CD4-positive, alpha-beta memory T cell (primary cell): ENCODE results near the gene SNX13. TPM values are rescaled to one million over a fixed set of nuclear protein-coding genes. Genes with fewer than 3 reads are reported as not detected.

Experiments
- CTCF ChIA-PET: fragments of 350-600 bp; sonication (Branson Sonifier 250); formaldehyde crosslinking; loops from one replicate; lab custom pipeline; 2021; ENCODE audit warnings: inconsistent platforms; ENCODE audit not compliant: partially characterized antibody; lab: Charles Lee
- POLR2A ChIA-PET: fragments of 350-600 bp; sonication (Branson Sonifier 250); formaldehyde crosslinking; loops from one replicate; lab custom pipeline; 2021; ENCODE audit not compliant: partially characterized antibody; lab: Charles Lee
- DNase-seq, 5 donors: peaks; one replicate each; pipeline versions ENCODE4 v3.0.0 to v3.0.0-alpha.2; 2020 to 2022; ENCODE audit warnings: mixed read lengths in 1 of 5
- H3K27ac ChIP-seq: one replicate; pipeline ENCODE4 v1.7.0; 2013; ENCODE audit warnings: low read depth, low read length
- H3K27me3 ChIP-seq: 2 replicates; pipeline ENCODE4 v1.7.0; 2013; ENCODE audit warnings: mild to moderate bottlenecking, low read length, moderate library complexity; ENCODE audit not compliant: insufficient read depth
- H3K36me3 ChIP-seq: 2 replicates; pipeline ENCODE4 v1.7.0; 2013; ENCODE audit warnings: mild to moderate bottlenecking, low read length, moderate library complexity; ENCODE audit not compliant: insufficient read depth
- H3K4me1 ChIP-seq: 2 replicates; pipeline ENCODE4 v1.7.0; 2013; ENCODE audit warnings: mild to moderate bottlenecking, low read length, moderate library complexity; ENCODE audit not compliant: insufficient read depth
- H3K4me3 ChIP-seq, 2 donors: one replicate each; pipeline ENCODE4 v1.7.0; 2013; ENCODE audit warnings: low read length in 2 of 2, mild to moderate bottlenecking in 1 of 2
- H3K9me3 ChIP-seq, 2 donors: one replicate each; pipeline ENCODE4 v1.7.0; 2013; ENCODE audit warnings: low read length in 2 of 2, control low read depth in 1 of 2; ENCODE audit not compliant: control insufficient read depth in 1 of 2
- H3K27ac Mint-ChIP-seq, 7 donors: one replicate each; pipeline ENCODE4 v1.8.0; 2020 to 2021; ENCODE audit warnings: mixed read lengths in 7 of 7, mild to moderate bottlenecking in 6 of 7, inconsistent platforms in 3 of 7, moderate library complexity in 3 of 7
- H3K27me3 Mint-ChIP-seq, 2 donors: one replicate each; pipeline ENCODE4 v1.8.0; 2020 to 2021; ENCODE audit warnings: mixed read lengths in 2 of 2
- H3K36me3 Mint-ChIP-seq, 2 donors: one replicate each; pipeline ENCODE4 v1.8.0; 2020 to 2021; ENCODE audit warnings: mixed read lengths in 2 of 2, inconsistent platforms in 1 of 2, mild to moderate bottlenecking in 1 of 2
- H3K4me1 Mint-ChIP-seq, 4 donors: one replicate each; pipeline ENCODE4 v1.8.0; 2020 to 2021; ENCODE audit warnings: mixed read lengths in 4 of 4, mild to moderate bottlenecking in 1 of 4
- H3K4me3 Mint-ChIP-seq, 8 donors: one replicate each; pipeline ENCODE4 v1.8.0; 2020 to 2021; ENCODE audit warnings: mixed read lengths in 8 of 8, mild to moderate bottlenecking in 7 of 8, moderate library complexity in 6 of 8, inconsistent platforms in 3 of 8
- H3K9me3 Mint-ChIP-seq, 8 donors: one replicate each; pipeline ENCODE4 v1.8.0; 2020 to 2021; ENCODE audit warnings: mixed read lengths in 8 of 8, mild to moderate bottlenecking in 5 of 8, inconsistent platforms in 3 of 8, moderate library complexity in 1 of 8
- intact Hi-C: fragments of 100-400 bp; cut with micrococcal nuclease; formaldehyde crosslinking; loops from one replicate; pipeline ENCODE4 v1.15.1; 2023
- polyA plus RNA-seq, 2 donors: library from polyadenylated mRNA; unstranded; fragments of 300-500 nt; fragmentation: Illumina TruSeq; gene quantifications; one replicate each; pipeline ENCODE4 v1.2.3, GENCODE V29; 2021
- total RNA-seq, 2 experiments: library from RNA; stranded (reverse); gene quantifications; one replicate each; pipeline ENCODE4 v1.2.3, GENCODE V29; 2021

Gene SNX13
- total and polyA plus RNA-seq, 4 experiments from 2014 or later = 10.1 to 36.0 (median 24.2) TPM

DNA sequence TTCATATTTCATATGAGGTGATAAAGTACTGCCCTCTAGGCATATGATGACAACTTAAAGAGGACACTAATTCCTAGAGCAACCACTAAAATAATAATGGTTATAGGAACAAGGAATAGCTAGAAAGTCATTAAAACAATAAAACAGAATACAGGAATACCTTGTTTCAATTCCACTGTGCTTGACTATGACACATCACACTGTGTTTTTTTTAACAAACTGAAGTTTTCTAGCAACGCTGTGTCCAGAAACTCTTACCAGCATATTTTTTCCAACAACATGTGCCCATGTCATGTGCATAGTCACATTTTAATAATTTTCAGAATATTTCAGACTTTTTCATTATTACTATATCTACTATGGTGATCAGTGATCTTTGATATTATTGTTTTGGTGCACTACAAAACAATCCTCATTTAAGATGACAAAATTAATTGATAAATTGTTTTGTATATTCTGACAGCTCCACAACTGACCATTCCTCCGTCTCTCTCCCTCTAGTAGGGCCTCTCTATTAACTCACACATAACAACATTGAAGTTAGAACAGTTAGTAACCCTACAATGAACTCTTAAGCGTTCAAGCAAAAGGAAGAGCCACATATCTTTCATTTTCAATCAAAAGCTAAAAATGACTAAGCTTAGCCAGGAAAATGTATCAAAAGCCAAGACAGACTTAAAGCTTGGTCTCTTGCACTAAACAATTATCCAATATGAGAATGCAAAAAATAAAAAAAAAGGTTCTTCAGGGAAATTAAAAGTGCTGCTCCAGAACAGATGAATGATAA is 85.8 kb downstream of the SNX13 start:
- Mint-ChIP-seq H3K27ac (no peak overlapping the region), H3K4me1 (peaks cover 12 to 23% (median 21%) of the 10 kb centered on the region in 4 donors), H3K27me3 (no peaks in the 10 kb centered on the region), H3K9me3 (peaks cover 0 to 16% (median 6%) of the 10 kb centered on the region in 8 donors), H3K4me3 (no peak overlapping the region), H3K36me3 (peaks cover 58 to 70% of the 10 kb centered on the region in 2 donors)
- ChIA-PET CTCF (interaction anchor here (1.3 kb wide), 1 partner anchor 84 kb away, joined by 3 read pairs; no protein-coding TSS in a partner anchor), POLR2A (no interaction called here)
- H3K27me3 ChIP-seq = no peaks in the 10 kb centered on the region
- H3K27ac ChIP-seq = no peak overlapping the region
- peaks cover 7% of the 10 kb centered on the region for H3K4me1 ChIP-seq
- H3K9me3 ChIP-seq = peaks cover 0 to 3% of the 10 kb centered on the region in 2 donors
- intact Hi-C loops = no loop called here
- peaks cover 4% of the 10 kb centered on the region for H3K36me3 ChIP-seq
- H3K4me3 ChIP-seq = no peak overlapping the region
- DNase-seq = no peak

GRCh38 chr7:17852361-17852760 is 87.9 kb downstream of the SNX13 start:
- intact Hi-C loops = no loop called here
- no peaks in the 10 kb centered on the region for H3K27me3 ChIP-seq
- peaks cover 0 to 15% (median 6%) of the 10 kb centered on the region in 8 donors for H3K9me3 Mint-ChIP-seq
- H3K4me1 Mint-ChIP-seq = peaks cover 16 to 25% (median 17%) of the 10 kb centered on the region in 4 donors
- peak overlapping the region in 1 of 7 donors; percentile 75 for H3K27ac Mint-ChIP-seq
- ChIA-PET POLR2A (no interaction called here), CTCF (no interaction called here)
- peaks cover 63 to 70% of the 10 kb centered on the region in 2 donors for H3K36me3 Mint-ChIP-seq
- peaks cover 0 to 3% of the 10 kb centered on the region in 2 donors for H3K9me3 ChIP-seq
- no peak overlapping the region for H3K4me3 Mint-ChIP-seq
- no peaks in the 10 kb centered on the region for H3K27me3 Mint-ChIP-seq
- peaks cover 7% of the 10 kb centered on the region for H3K4me1 ChIP-seq
- no peak overlapping the region for H3K4me3 ChIP-seq
- no peak overlapping the region for H3K27ac ChIP-seq
- DNase-seq = no peak
- H3K36me3 ChIP-seq = peaks cover 13% of the 10 kb centered on the region

- Mint-ChIP-seq H3K36me3 (peaks cover 51 to 56% of the 10 kb centered on the region in 2 donors), H3K27ac (peak overlapping the region in 1 of 7 donors; percentile 1), H3K9me3 (no peaks in the 10 kb centered on the region), H3K27me3 (no peaks in the 10 kb centered on the region), H3K4me3 (no peak overlapping the region), H3K4me1 (peaks cover 17 to 25% (median 21%) of the 10 kb centered on the region in 4 donors)
- peaks cover 1% of the 10 kb centered on the region for H3K4me1 ChIP-seq
- CTCF ChIA-PET = no interaction called here
- no peak overlapping the region for H3K4me3 ChIP-seq
- DNase-seq = no peak
- no peaks in the 10 kb centered on the region for H3K9me3 ChIP-seq
- H3K27ac ChIP-seq = no peak overlapping the region
- intact Hi-C loops = no loop called here
- H3K36me3 ChIP-seq = peaks cover 16% of the 10 kb centered on the region
- no peaks in the 10 kb centered on the region for H3K27me3 ChIP-seq
- POLR2A ChIA-PET = no interaction called here
Observed at GRCh38 chr7:17849504-17849903, 90.8 kb downstream of the SNX13 start.

DNA sequence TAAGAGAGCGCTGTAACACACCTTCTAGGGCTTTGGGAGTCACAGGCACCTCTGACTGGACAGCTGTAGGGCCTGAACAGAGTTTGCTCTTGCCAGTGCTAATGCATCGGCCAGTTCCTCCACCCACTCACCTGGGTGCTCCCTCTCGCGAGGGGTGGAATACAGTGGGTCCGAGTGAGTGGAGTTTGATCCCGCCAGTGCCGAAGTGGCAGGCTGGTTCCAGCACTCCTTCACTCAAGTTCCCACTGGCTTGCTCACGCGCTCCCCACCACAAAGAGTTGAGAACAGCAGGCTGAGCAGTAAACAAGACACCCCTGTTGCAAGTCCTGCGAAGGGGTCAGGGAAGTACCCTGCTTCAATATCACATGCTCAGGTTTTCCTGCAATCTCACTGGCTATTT is 91.8 kb downstream of the SNX13 start:
- peaks cover 54 to 64% of the 10 kb centered on the region in 2 donors for H3K36me3 Mint-ChIP-seq
- Histone ChIP-seq H3K27me3 (no peaks in the 10 kb centered on the region), H3K27ac (no peak overlapping the region), H3K36me3 (peaks cover 16% of the 10 kb centered on the region), H3K9me3 (no peaks in the 10 kb centered on the region), H3K4me3 (no peak overlapping the region), H3K4me1 (peaks cover 11% of the 10 kb centered on the region)
- no peak overlapping the region for H3K4me3 Mint-ChIP-seq
- no peak overlapping the region for H3K27ac Mint-ChIP-seq
- intact Hi-C loops = no loop called here
- ChIA-PET POLR2A (no interaction called here), CTCF (no interaction called here)
- H3K4me1 Mint-ChIP-seq = peaks cover 25 to 35% (median 29%) of the 10 kb centered on the region in 4 donors
- DNase-seq = no peak
- no peaks in the 10 kb centered on the region for H3K9me3 Mint-ChIP-seq
- no peaks in the 10 kb centered on the region for H3K27me3 Mint-ChIP-seq

DNA sequence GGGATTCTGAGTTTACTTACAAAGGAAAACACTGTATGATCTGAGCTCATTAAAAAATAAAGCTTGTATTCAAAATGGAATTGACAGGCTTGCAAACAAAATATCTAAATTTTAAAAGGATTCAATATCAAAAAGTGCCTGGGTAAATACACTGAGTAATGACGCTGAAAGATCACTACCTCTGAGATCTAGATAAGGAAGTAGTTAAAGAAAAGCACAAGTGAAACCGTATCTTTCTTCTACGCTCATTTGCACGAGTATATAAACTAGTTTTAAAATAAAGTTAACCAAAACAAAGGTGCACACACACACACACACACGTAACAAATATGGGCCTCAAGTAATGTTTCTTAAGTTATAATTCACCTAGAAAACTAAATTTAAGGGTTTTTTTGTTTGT is 93.4 kb downstream of the SNX13 start:
- peaks cover 23 to 38% (median 31%) of the 10 kb centered on the region in 4 donors for H3K4me1 Mint-ChIP-seq
- no peak for DNase-seq
- Histone ChIP-seq H3K36me3 (peaks cover 16% of the 10 kb centered on the region), H3K4me1 (peaks cover 19% of the 10 kb centered on the region), H3K9me3 (no peaks in the 10 kb centered on the region), H3K4me3 (no peak overlapping the region), H3K27me3 (no peaks in the 10 kb centered on the region), H3K27ac (no peak overlapping the region)
- H3K36me3 Mint-ChIP-seq = peaks cover 56 to 68% of the 10 kb centered on the region in 2 donors
- ChIA-PET CTCF (no interaction called here), POLR2A (no interaction called here)
- intact Hi-C loops = no loop called here
- H3K4me3 Mint-ChIP-seq = no peak overlapping the region
- H3K9me3 Mint-ChIP-seq = peaks cover 0 to 3% (median 0%) of the 10 kb centered on the region in 8 donors
- no peaks in the 10 kb centered on the region for H3K27me3 Mint-ChIP-seq
- peak overlapping the region in 2 of 7 donors; percentile 11 to 58 for H3K27ac Mint-ChIP-seq

- Histone ChIP-seq H3K4me1 (peaks cover 19% of the 10 kb centered on the region), H3K36me3 (peaks cover 12% of the 10 kb centered on the region), H3K9me3 (no peaks in the 10 kb centered on the region), H3K27ac (no peak overlapping the region), H3K4me3 (no peak overlapping the region), H3K27me3 (no peaks in the 10 kb centered on the region)
- no peak for DNase-seq
- peaks cover 61 to 67% of the 10 kb centered on the region in 2 donors for H3K36me3 Mint-ChIP-seq
- peak overlapping the region in 2 of 7 donors; percentile 24 to 47 for H3K27ac Mint-ChIP-seq
- peaks cover 0 to 4% (median 1%) of the 10 kb centered on the region in 8 donors for H3K9me3 Mint-ChIP-seq
- intact Hi-C loops = no loop called here
- no peaks in the 10 kb centered on the region for H3K27me3 Mint-ChIP-seq
- POLR2A ChIA-PET = interaction anchor here (0.6 kb wide), 1 partner anchor 9 kb away, joined by 4 read pairs; no protein-coding TSS in a partner anchor
- peaks cover 23 to 41% (median 36%) of the 10 kb centered on the region in 4 donors for H3K4me1 Mint-ChIP-seq
- CTCF ChIA-PET = no interaction called here
- peak overlapping the region in 1 of 8 donors; percentile 1 for H3K4me3 Mint-ChIP-seq
Observed at GRCh38 chr7:17845197-17845547, 95.1 kb downstream of the SNX13 start.

DNA sequence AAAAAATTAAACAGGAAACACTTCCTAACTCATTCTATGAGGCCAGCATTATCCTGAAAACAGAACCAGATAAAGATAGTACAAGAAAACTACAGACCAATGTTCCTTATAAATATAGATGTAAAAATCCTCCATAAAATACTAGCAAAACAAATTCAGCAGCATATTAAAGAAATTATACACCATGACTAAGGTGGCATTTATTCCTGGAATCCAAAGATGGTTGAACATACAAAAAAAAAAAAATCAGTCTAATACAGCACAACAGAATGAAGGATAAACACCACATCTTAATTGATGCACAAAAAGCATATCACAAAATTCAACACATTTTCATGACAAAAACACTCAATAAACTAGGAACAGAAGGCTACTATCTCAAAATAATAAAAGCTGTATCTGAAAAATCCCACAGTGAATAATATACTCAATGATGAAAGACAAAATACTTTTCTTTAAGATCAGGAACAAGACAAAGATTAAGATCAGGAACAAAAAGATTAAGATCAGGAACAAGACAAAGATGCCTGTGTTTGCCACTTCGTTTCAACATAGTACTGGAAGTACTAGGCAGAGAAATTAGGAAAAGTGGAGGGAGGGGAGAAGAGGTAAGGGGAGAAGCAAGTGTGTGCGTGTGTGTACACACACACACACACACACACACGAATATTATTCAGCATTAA is 95.6 kb downstream of the SNX13 start:
- H3K4me1 ChIP-seq = peaks cover 19% of the 10 kb centered on the region
- no peak overlapping the region for H3K4me3 ChIP-seq
- intact Hi-C loops = no loop called here
- no peaks in the 10 kb centered on the region for H3K27me3 Mint-ChIP-seq
- peaks cover 0 to 4% (median 1%) of the 10 kb centered on the region in 8 donors for H3K9me3 Mint-ChIP-seq
- H3K27me3 ChIP-seq = no peaks in the 10 kb centered on the region
- no peak for DNase-seq
- peak overlapping the region in 2 of 8 donors; percentile 37 to 66 for H3K4me3 Mint-ChIP-seq
- no peaks in the 10 kb centered on the region for H3K9me3 ChIP-seq
- POLR2A ChIA-PET = interaction anchor here (0.6 kb wide), 1 partner anchor 9 kb away, joined by 4 read pairs; no protein-coding TSS in a partner anchor
- H3K36me3 ChIP-seq = peaks cover 15% of the 10 kb centered on the region
- H3K27ac Mint-ChIP-seq = peak overlapping the region in 3 of 7 donors; percentile 19 to 45 (median 39)
- CTCF ChIA-PET = no interaction called here
- H3K27ac ChIP-seq = no peak overlapping the region
- peaks cover 63 to 69% of the 10 kb centered on the region in 2 donors for H3K36me3 Mint-ChIP-seq
- peaks cover 23 to 41% (median 36%) of the 10 kb centered on the region in 4 donors for H3K4me1 Mint-ChIP-seq
